H1 (cell line): ENCODE results near the gene PFKFB1. TPM values are rescaled to one million over a fixed set of nuclear protein-coding genes. Genes with fewer than 3 reads are reported as not detected.

ENCODE experiments used
- CTCF ChIA-PET: fragments of 300-600 bp; sonication (Branson Sonifier 250); formaldehyde crosslinking; loops from one replicate; lab custom pipeline; 2021; ENCODE audit not compliant: partially characterized antibody; lab: Charles Lee
- POLR2A ChIA-PET: fragments of 300-600 bp; sonication (Branson Sonifier 250); formaldehyde crosslinking; loops from one replicate; lab custom pipeline; 2021; ENCODE audit warnings: inconsistent platforms; ENCODE audit not compliant: partially characterized antibody; lab: Charles Lee
- DNase-seq, 2 experiments: peaks; one replicate each; pipeline versions ENCODE4 v3.0.0 to v3.0.0-alpha.2; 2010 to 2022; ENCODE audit warnings: low spot score in 2 of 2, low read depth in 1 of 2, mixed read lengths in 1 of 2
- FAIRE-seq: peaks from 2 replicates; lab custom pipeline; 2011; peaks lifted over from hg19 to GRCh38; lab: Jason Lieb, UNC
- H2AFZ ChIP-seq: 2 replicates; pipeline ENCODE4 v1.8.1; 2012; ENCODE audit warnings: low read length, inconsistent platforms
- H2AK5ac ChIP-seq: 2 replicates; pipeline ENCODE4 v1.6.1; 2013; ENCODE audit warnings: low read depth, low read length
- H2BK120ac ChIP-seq: replicated peaks from 2 replicates; pipeline ENCODE3; 2013; ENCODE audit warnings: low read depth, low read length, inconsistent platforms
- H2BK12ac ChIP-seq: 2 replicates; pipeline ENCODE4 v1.6.1; 2013; ENCODE audit warnings: low read depth, low read length
- H2BK15ac ChIP-seq: 2 replicates; pipeline ENCODE4 v1.6.1; 2013; ENCODE audit warnings: low read length
- H2BK20ac ChIP-seq: 2 replicates; pipeline ENCODE4 v1.6.1; 2013; ENCODE audit warnings: low read length
- H2BK5ac ChIP-seq: 2 replicates; pipeline ENCODE4 v1.6.1; 2013; ENCODE audit warnings: low read depth, low read length
- H3K14ac ChIP-seq: 2 replicates; pipeline ENCODE4 v1.6.1; 2013; ENCODE audit warnings: inconsistent platforms; ENCODE audit not compliant: insufficient read length
- H3K18ac ChIP-seq: 2 replicates; pipeline ENCODE4 v1.6.1; 2013; ENCODE audit warnings: low read length; ENCODE audit errors: extremely low read depth
- H3K23ac ChIP-seq: 2 replicates; pipeline ENCODE4 v1.6.1; 2013; ENCODE audit warnings: inconsistent platforms; ENCODE audit not compliant: insufficient read length
- H3K23me2 ChIP-seq: 2 replicates; pipeline ENCODE4 v1.6.1; 2013; ENCODE audit warnings: low read depth, low read length
- H3K27ac ChIP-seq: 2 replicates; pipeline ENCODE4 v1.6.1; 2011; ENCODE audit warnings: low read depth, low read length, inconsistent platforms
- H3K27me3 ChIP-seq, 4 experiments: replicated peaks in 1 of 4; 1 replicate in 1 of 4; 2 replicates in 3 of 4; pipeline versions ENCODE4 v1.6.1 to v1.8.1; 2011 to 2013; ENCODE audit warnings: low read length in 3 of 4, mild to moderate bottlenecking in 3 of 4, inconsistent platforms in 2 of 4, mixed read lengths in 2 of 4, moderate library complexity in 1 of 4; ENCODE audit not compliant: control insufficient read depth in 3 of 4, insufficient read depth in 3 of 4; ENCODE audit errors: extremely low read depth in 1 of 4
- H3K36me3 ChIP-seq, 4 experiments: 2 replicates each; pipeline versions ENCODE4 v1.6.1 to v1.8.1; 2011 to 2013; ENCODE audit warnings: mild to moderate bottlenecking in 4 of 4, low read length in 3 of 4, moderate library complexity in 2 of 4, control low read depth in 1 of 4, inconsistent platforms in 1 of 4; ENCODE audit not compliant: insufficient read depth in 4 of 4, control insufficient read depth in 2 of 4
- H3K4ac ChIP-seq: replicated peaks from 2 replicates; pipeline ENCODE3; 2013; ENCODE audit warnings: low read length, low read depth, mixed read lengths, inconsistent platforms; ENCODE audit not compliant: insufficient read length
- H3K4me1 ChIP-seq, 4 experiments: replicated peaks in 1 of 4; 1 replicate in 1 of 4; 2 replicates in 3 of 4; pipeline versions ENCODE4 v1.6.1 to v1.8.1; 2011 to 2013; ENCODE audit warnings: low read length in 3 of 4, inconsistent platforms in 2 of 4, mixed read lengths in 1 of 4; ENCODE audit not compliant: insufficient read depth in 4 of 4, control insufficient read depth in 3 of 4
- H3K4me2 ChIP-seq, 2 experiments: 2 replicates each; pipeline versions ENCODE4 v1.6.1 to v1.8.1; 2011 to 2013; ENCODE audit warnings: low read depth in 2 of 2, low read length in 2 of 2, control low read depth in 1 of 2, inconsistent platforms in 1 of 2, mild to moderate bottlenecking in 1 of 2; ENCODE audit not compliant: insufficient read depth in 1 of 2
- H3K4me3 ChIP-seq, 4 experiments: fragments of 200-600, 300-600 bp in 1 of 4; sonication (generic), shearing (Covaris generic), sonication (Bioruptor Twin) in 1 of 4; 2 replicates each; pipeline versions ENCODE4 v1.5.1 to v1.8.1; 2011 to 2016; ENCODE audit warnings: low read length in 4 of 4, low read depth in 3 of 4, control low read depth in 2 of 4, inconsistent platforms in 2 of 4, mild to moderate bottlenecking in 2 of 4, mixed read lengths in 1 of 4, moderate library complexity in 1 of 4; ENCODE audit not compliant: insufficient read depth in 2 of 4; ENCODE audit errors: extremely low read depth in 1 of 4
- H3K56ac ChIP-seq: replicated peaks from 2 replicates; pipeline ENCODE3; 2013; ENCODE audit warnings: low read depth, mild to moderate bottlenecking, mixed read lengths, low read length, inconsistent platforms; ENCODE audit not compliant: insufficient read length
- H3K79me1 ChIP-seq: 2 replicates; pipeline ENCODE4 v1.6.1; 2013; ENCODE audit warnings: low read depth, low read length, control low read depth
- H3K79me2 ChIP-seq, 2 experiments: 2 replicates each; pipeline versions ENCODE4 v1.6.1 to v1.8.1; 2012 to 2013; ENCODE audit warnings: low read length in 2 of 2, mild to moderate bottlenecking in 2 of 2, inconsistent platforms in 1 of 2; ENCODE audit not compliant: insufficient read depth in 2 of 2, control insufficient read depth in 1 of 2
- H3K9ac ChIP-seq, 4 experiments: replicated peaks in 1 of 4; 1 replicate in 1 of 4; 2 replicates in 3 of 4; pipeline versions ENCODE4 v1.6.1 to v1.8.1; 2011 to 2013; ENCODE audit warnings: low read depth in 3 of 4, low read length in 3 of 4, control low read depth in 2 of 4, mild to moderate bottlenecking in 2 of 4, moderate library complexity in 2 of 4, inconsistent platforms in 1 of 4; ENCODE audit errors: extremely low read depth in 1 of 4
- H3K9me3 ChIP-seq, 2 experiments: 2 replicates each; pipeline versions ENCODE4 v1.6.1 to v1.8.1; 2012 to 2013; ENCODE audit warnings: mild to moderate bottlenecking in 2 of 2, moderate library complexity in 2 of 2, control low read depth in 1 of 2, inconsistent platforms in 1 of 2, low read depth in 1 of 2, low read length in 1 of 2, mixed read lengths in 1 of 2; ENCODE audit not compliant: insufficient read depth in 2 of 2
- H4K20me1 ChIP-seq, 2 experiments: replicated peaks in 1 of 2; 2 replicates each; pipeline versions ENCODE3 to v1.8.1; 2011 to 2013; ENCODE audit warnings: inconsistent platforms in 2 of 2, low read length in 2 of 2, mild to moderate bottlenecking in 1 of 2; ENCODE audit not compliant: insufficient read depth in 2 of 2, control insufficient read depth in 1 of 2
- H4K5ac ChIP-seq: 2 replicates; pipeline ENCODE4 v1.6.1; 2013; ENCODE audit warnings: low read length, low read depth, mixed read lengths, inconsistent platforms; ENCODE audit not compliant: insufficient read length
- H4K8ac ChIP-seq: 2 replicates; pipeline ENCODE4 v1.8.0; 2013; ENCODE audit warnings: mild to moderate bottlenecking, moderate library complexity, low read length, inconsistent platforms; ENCODE audit not compliant: insufficient read depth; ENCODE audit errors: extremely low read depth
- H4K91ac ChIP-seq: replicated peaks from 2 replicates; pipeline ENCODE3; 2013; ENCODE audit warnings: low read length, mixed read lengths, inconsistent platforms; ENCODE audit not compliant: insufficient read length
- ATF2 ChIP-seq: IDR thresholded peaks from 2 replicates; pipeline ENCODE4 v1.6.1; 2012; ENCODE audit warnings: low read length, inconsistent platforms
- CBX5 ChIP-seq: fragments of 300-800, 300-1000 bp; sonication (generic); IDR thresholded peaks from 2 replicates; pipeline ENCODE4 v1.7.1; 2016; ENCODE audit warnings: antibody characterized with exemption, low read length, low read depth
- EP300 ChIP-seq, 2 experiments: IDR thresholded peaks; 1 replicate in 1 of 2; 2 replicates in 1 of 2; pipeline ENCODE4 v1.6.1; 2011 to 2012; ENCODE audit warnings: low read depth in 2 of 2, low read length in 2 of 2, mild to moderate bottlenecking in 2 of 2, borderline replicate concordance in 1 of 2, inconsistent platforms in 1 of 2, moderate library complexity in 1 of 2
- FOSL1 ChIP-seq: IDR thresholded peaks from 2 replicates; pipeline ENCODE4 v1.6.1; 2011; ENCODE audit warnings: mild to moderate bottlenecking, low read depth, low read length, moderate library complexity; ENCODE audit not compliant: insufficient read depth
- HDAC2 ChIP-seq, 2 experiments: fragments of 300-600 bp in 1 of 2; sonication (generic) in 1 of 2; IDR thresholded peaks; 2 replicates each; pipeline ENCODE4 v1.6.1; 2011 to 2012; ENCODE audit warnings: low read depth in 2 of 2, low read length in 2 of 2, mild to moderate bottlenecking in 2 of 2, moderate library complexity in 2 of 2, borderline replicate concordance in 1 of 2, inconsistent platforms in 1 of 2
- RBBP5 ChIP-seq: IDR thresholded peaks from 2 replicates; pipeline ENCODE4 v1.7.1; 2012; ENCODE audit warnings: low read depth, mild to moderate bottlenecking, inconsistent platforms, low read length, moderate library complexity, borderline replicate concordance
- RNF2 ChIP-seq: fragments of 200-900, 300-1000 bp; sonication (generic); IDR thresholded peaks from 2 replicates; pipeline ENCODE4 v1.7.1; 2016; ENCODE audit warnings: borderline replicate concordance, low read depth, mild to moderate bottlenecking, antibody characterized with exemption, low read length; ENCODE audit not compliant: poor library complexity, severe bottlenecking; ENCODE audit errors: missing control alignments
- SP1 ChIP-seq: IDR thresholded peaks from 2 replicates; pipeline ENCODE4 v1.6.1; 2011; ENCODE audit warnings: low read depth, low read length
- USF2 ChIP-seq: IDR thresholded peaks from 2 replicates; pipeline ENCODE4 v1.6.1; 2011; ENCODE audit warnings: low read length, improper control_type of control experiment
- YY1 ChIP-seq: IDR thresholded peaks from 2 replicates; pipeline ENCODE4 v1.6.1; 2011; ENCODE audit warnings: low read depth, mild to moderate bottlenecking, low read length
- WGBS, 2 experiments: shearing (Covaris generic) in 1 of 2; methylation state at CpG; one replicate each; pipeline versions ENCODE4 v1.1.6 to v1.1.7; 2013 to 2015; ENCODE audit warnings: low lambda C conversion rate in 2 of 2, mixed read lengths in 2 of 2, inconsistent platforms in 1 of 2, low coverage in 1 of 2, missing lambda C conversion rate in 1 of 2; ENCODE audit not compliant: insufficient replicate concordance in 2 of 2, insufficient coverage in 1 of 2, insufficient read length in 1 of 2; ENCODE audit errors: extremely low coverage in 1 of 2, missing lambda C conversion rate in 1 of 2; 5-methylcytosine and 5-hydroxymethylcytosine counted together
- polyA plus RNA-seq, 7 experiments: library from polyadenylated mRNA; depleted of rRNA in 3 of 7; stranded (reverse) in 5 of 7; unstranded in 2 of 7; fragments of >200 nt in 5 of 7; fragments of 200-250 nt in 2 of 7; gene quantifications; 1 replicate in 5 of 7; 2 replicates in 1 of 7; 4 replicates in 1 of 7; pipeline versions ENCODE4 v1.2.1 to v1.2.3, GENCODE V29; 2011 to 2013; ENCODE audit warnings: missing spikeins in 2 of 7, mixed read lengths in 2 of 7
- total RNA-seq: library from RNA; stranded (reverse); fragmentation: NEBNext Ultra II Directional; extraction: Animal tissue kit (Norgen Biotek cat#: 25700); gene quantifications from 2 replicates; pipeline ENCODE4 v1.2.1, GENCODE V29; 2021

Gene PFKFB1
- total and polyA plus RNA-seq, 2 of the 8 experiments (the other 6 are each of a cell fraction or from before 2014, with no cell fraction given): 0.26 to 0.30 TPM

GRCh38 chrX:54937416-54937815, 56.6 kb downstream of the PFKFB1 start:
- Histone ChIP-seq H3K23me2 (no peaks in the 10 kb centered on the region), H2BK15ac (no peak overlapping the region), H4K5ac (no peak overlapping the region), H2BK5ac (no peak overlapping the region), H4K91ac (no peak overlapping the region), H3K79me2 (no peaks in the 10 kb centered on the region), H3K4ac (no peak overlapping the region), H3K9ac (no peak overlapping the region), H3K4me2 (no peak overlapping the region), H3K14ac (no peak overlapping the region), H3K56ac (no peak overlapping the region), H3K23ac (no peak overlapping the region), H3K36me3 (no peaks in the 10 kb centered on the region), H2AK5ac (no peak overlapping the region), H4K20me1 (no peaks in the 10 kb centered on the region), H3K18ac (no peak overlapping the region), H3K27me3 (no peaks in the 10 kb centered on the region), H3K79me1 (no peaks in the 10 kb centered on the region), H4K8ac (no peak overlapping the region), H3K27ac (no peak overlapping the region), H2BK12ac (no peak overlapping the region), H3K4me3 (no peak overlapping the region), H3K4me1 (no peaks in the 10 kb centered on the region), H2AFZ (no peak overlapping the region), H3K9me3 (no peaks in the 10 kb centered on the region), H2BK20ac (no peak overlapping the region), H2BK120ac (no peak overlapping the region)
- ChIA-PET POLR2A (no interaction called here), CTCF (no interaction called here)
- no peak for FAIRE-seq
- DNase-seq: no peak
- 77% methylated on average over 4 of the region's 4 CpGs; no CpG with 5 or more reads in 1 of the 2 experiments for WGBS, 2 experiments
- TF ChIP-seq SP1: no peak
- no peak for TF ChIP-seq EP300 (IDR thresholded peaks at IDR 0.05; ENCODE audit: borderline replicate concordance in 1 of 2, low read depth in 2 of 2, low read length in 2 of 2)
- TF ChIP-seq CBX5: no peak
- TF ChIP-seq YY1: no peak
- no peak for TF ChIP-seq USF2
- TF ChIP-seq FOSL1: no peak
- TF ChIP-seq RNF2: no peak
- no peak for TF ChIP-seq HDAC2 (IDR thresholded peaks at IDR 0.05; ENCODE audit: borderline replicate concordance in 1 of 2, low read depth in 2 of 2, low read length in 2 of 2)
- TF ChIP-seq RBBP5: no peak
- no peak for TF ChIP-seq ATF2
